Purkinje cell (primary cell): ENCODE results near the gene LDHA. TPM values are rescaled to one million over a fixed set of nuclear protein-coding genes. Genes with fewer than 3 reads are reported as not detected.

Source experiments
- polyA plus RNA-seq: library from polyadenylated mRNA; unstranded; fragments of >200 nt; fragmentation: Nextera tagmentation; gene quantifications from 2 replicates; pipeline ENCODE4 v1.2.1, GENCODE V29; 2014

The LDHA gene
- polyA plus RNA-seq = 174 and 360 TPM in 2 replicates

GRCh38 chr11:18394275-18394927, at the start of gene LDHA:
Gene LDHA, plus strand, starts transcription at chr11:18394563. Its CDS starts 2,280 bp downstream, at chr11:18396843.

GRCh38 chr11:18455686-18456372, 61.5 kb downstream of the LDHA start, which contains the start of gene LDHAL6A:
Gene LDHAL6A, plus strand, starts transcription at chr11:18455856. Its CDS starts 825 bp downstream, at chr11:18456681.

Other genes starting within 250 kb of the LDHA start
- gene MRGPRX4, start 221.7 kb upstream of the LDHA start, polyA plus RNA-seq = not detected in 2 replicates
- gene SAA4, start 157.8 kb upstream of the LDHA start, polyA plus RNA-seq = not detected in 2 replicates
- not detected in 2 replicates for gene SAA2, start 145.9 kb upstream of the LDHA start, polyA plus RNA-seq
- gene SAA1, start 128.3 kb upstream of the LDHA start, polyA plus RNA-seq = not detected in 2 replicates
- gene HPS5, start 72.4 kb upstream of the LDHA start, polyA plus RNA-seq = 3.2 and 6.8 TPM in 2 replicates
- gene GTF2H1, start 72.0 kb upstream of the LDHA start, polyA plus RNA-seq = 80.9 and 126 TPM in 2 replicates
- 3.5 TPM in 1 of 2 replicates, not detected in the other for gene LDHC, start 17.8 kb downstream of the LDHA start, polyA plus RNA-seq
- gene LDHAL6A, start 61.3 kb downstream of the LDHA start, polyA plus RNA-seq = 0.15 TPM in 1 of 2 replicates, not detected in the other
- gene TSG101, start 132.4 kb downstream of the LDHA start, polyA plus RNA-seq = 56.9 and 72.8 TPM in 2 replicates
- 12.4 and 13.0 TPM in 2 replicates for gene UEVLD, start 194.2 kb downstream of the LDHA start, polyA plus RNA-seq
- gene MISFA, start 205.2 kb downstream of the LDHA start, polyA plus RNA-seq = 2.6 and 3.8 TPM in 2 replicates
- 5.7 and 10.0 TPM in 2 replicates for gene SPTY2D1, start 239.8 kb downstream of the LDHA start, polyA plus RNA-seq